NCI-H1105 treated with DMSO at 0.1 percent for 48 hours (cell line): ENCODE data around the gene LRRC3.
A peak's percentile ranks its signal among the peaks of the same experiment; 100 is the strongest.
"Not testable (repeated sequence)": the region's sequence is repeated elsewhere in the genome, so short reads cannot be mapped to it uniquely, and the experiment has no call there.

ENCODE experiments used
- DNase-seq: peaks from one replicate; lab custom pipeline; 2025; lab: John Stamatoyannopoulos, UW

LRRC3 gene

GRCh38 chr21:44497703-44498126 lies 42.4 kb downstream of the LRRC3 start:
- DNase-seq, result peak; percentile 73

GRCh38 chr21:44498280-44499210 lies 43.2 kb downstream of the LRRC3 start:
- DNase-seq, result no peak

DNA sequence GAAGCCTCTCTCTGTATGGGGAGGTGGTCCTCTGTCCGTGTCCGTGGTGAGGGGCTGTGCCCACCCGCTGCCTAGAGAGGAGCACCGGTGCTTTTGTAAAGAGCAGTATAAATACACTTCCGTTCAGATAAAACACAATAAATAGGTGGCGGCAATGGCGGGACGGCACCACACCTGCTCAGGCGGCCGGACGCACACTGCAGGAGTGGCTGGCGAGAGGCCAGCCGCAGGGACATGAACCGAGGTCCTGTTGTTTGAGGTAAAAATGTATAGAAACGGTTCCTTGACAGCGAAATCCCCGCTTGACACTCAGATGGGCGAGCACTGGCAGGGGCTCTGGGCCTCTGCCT lies 43.9 kb downstream of the LRRC3 start:
- no peak for DNase-seq

- DNase-seq, result no peak
These were observed 44.3 kb downstream of the LRRC3 start for GRCh38 chr21:44499631-44500030.

DNA sequence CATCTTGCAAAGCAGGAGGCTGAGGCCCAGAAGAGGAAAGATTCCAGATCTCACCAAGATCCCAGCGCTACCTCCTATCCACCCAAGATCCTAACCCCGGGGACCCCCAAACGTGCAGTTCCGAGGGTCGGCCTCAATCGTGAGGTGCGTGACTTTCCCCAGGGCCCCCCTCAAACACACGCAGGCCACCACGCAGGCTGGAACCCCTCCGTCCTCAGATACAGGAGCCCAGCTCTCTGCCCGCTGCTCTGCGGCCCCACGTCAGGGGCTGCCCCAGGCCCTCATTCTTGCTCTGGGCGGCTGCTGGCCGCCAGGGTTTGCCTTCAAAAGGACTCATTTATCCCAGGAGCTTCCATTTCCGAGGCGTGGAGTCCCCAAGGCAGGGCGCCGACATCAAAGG lies 44.8 kb downstream of the LRRC3 start:
- no peak for DNase-seq

DNA sequence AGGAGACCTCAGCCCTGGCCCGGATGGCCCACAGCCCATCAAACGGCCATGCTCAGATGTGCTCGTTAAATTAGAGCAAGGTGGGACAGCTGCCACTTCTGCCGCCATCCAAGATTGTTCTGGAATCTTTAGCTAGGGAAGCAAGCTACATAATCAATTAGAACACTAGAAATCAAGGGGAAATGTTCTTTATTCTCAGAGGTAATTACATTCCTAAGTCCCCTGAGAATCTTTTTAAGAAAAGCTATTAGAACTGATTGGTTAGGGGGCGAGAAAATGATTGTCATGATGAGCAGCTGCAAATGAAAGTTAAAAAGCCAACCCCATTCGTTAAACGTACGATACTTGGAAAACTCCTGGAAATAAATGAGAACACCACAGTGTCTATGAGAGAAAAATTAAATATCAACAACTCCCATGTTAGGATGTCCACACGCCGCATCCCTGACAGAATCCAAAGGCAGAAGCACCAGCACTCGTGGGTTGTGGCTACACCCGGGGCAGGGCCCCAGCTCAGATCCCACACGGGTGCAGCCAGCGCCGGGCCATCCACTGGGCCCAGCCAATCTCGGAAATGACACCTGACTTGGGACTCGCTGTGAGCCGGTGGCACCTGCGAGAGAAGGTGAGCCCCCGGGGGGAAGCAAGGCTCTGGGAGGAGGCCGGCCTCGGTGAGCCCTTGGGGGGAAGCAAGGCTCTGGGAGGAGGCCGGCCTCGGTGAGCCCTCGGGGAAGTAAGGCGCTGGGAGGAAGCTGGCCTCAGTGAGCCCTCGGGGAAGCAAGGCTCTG lies 47.1 kb downstream of the LRRC3 start:
- no peak for DNase-seq

DNA sequence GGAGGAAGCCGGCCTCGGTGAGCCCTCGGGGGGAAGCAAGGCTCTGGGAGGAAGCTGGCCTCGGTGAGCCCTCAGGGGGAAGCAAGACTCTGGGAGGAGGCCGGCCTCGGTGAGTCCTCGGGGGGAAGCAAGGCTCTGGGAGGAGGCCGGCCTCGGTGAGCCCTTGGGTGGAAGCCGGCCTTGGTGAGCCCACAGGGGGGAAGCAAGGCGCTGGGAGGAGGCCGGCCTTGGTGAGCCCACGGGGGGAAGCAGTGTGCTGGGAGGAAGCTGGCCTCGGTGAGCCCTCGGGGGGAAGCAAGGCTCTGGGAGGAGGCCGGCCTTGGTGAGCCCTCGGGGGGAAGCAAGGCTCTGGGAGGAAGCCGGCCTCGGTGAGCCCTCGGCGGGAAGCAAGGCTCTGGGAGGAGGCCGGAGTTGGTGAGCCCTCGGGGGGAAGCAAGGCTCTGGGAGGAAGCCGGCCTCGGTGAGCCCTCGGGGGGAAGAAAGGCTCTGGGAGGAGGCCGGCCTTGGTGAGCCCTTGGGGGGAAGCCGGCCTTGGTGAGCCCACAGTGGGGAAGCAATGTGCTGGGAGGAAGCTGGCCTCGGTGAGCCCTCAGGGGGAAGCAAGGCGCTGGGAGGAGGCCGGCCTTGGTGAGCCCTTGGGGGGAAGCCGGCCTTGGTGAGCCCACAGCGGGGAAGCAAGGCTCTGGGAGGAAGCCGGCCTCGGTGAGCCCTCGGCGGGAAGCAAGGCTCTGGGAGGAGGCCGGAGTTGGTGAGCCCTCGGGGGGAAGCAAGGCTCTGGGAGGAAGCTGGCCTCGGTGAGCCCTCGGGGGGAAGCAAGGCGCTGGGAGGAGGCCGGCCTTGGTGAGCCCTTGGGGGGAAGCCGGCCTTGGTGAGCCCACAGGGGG lies 47.9 kb downstream of the LRRC3 start:
- not testable (repeated sequence) for DNase-seq

- DNase-seq, result no peak
These were observed 48.6 kb downstream of the LRRC3 start for GRCh38 chr21:44503901-44504399.

DNA sequence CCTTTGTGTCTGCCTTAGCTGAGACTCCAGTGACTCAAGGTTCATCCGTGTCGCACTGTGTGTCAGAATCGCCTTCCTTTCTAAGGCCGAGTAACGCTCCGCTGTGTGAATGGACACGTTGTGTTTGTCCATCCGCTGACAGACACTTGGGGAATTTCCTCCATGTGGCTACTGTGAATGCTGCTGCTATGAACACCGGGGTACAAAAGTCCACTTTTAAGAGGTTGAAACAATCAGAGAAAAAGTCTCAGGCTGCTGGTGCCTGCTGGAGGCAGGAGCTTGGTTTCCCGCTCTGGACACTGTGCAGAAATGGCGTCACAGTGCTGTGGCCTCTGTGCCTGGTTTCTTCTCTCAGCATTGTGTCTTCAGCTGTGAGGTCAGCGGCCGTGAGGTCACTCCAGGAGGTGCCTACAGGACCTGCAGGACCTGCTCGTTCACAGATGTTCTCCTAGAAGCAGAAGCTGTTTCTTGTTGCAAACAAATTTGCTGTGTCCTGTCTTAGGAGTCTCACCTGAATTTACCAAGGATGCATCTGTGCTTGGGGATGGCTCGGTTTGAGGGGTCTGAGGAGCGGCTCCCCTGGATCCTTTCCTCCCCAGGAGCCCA lies 50.5 kb downstream of the LRRC3 start:
- DNase-seq, result no peak

DNA sequence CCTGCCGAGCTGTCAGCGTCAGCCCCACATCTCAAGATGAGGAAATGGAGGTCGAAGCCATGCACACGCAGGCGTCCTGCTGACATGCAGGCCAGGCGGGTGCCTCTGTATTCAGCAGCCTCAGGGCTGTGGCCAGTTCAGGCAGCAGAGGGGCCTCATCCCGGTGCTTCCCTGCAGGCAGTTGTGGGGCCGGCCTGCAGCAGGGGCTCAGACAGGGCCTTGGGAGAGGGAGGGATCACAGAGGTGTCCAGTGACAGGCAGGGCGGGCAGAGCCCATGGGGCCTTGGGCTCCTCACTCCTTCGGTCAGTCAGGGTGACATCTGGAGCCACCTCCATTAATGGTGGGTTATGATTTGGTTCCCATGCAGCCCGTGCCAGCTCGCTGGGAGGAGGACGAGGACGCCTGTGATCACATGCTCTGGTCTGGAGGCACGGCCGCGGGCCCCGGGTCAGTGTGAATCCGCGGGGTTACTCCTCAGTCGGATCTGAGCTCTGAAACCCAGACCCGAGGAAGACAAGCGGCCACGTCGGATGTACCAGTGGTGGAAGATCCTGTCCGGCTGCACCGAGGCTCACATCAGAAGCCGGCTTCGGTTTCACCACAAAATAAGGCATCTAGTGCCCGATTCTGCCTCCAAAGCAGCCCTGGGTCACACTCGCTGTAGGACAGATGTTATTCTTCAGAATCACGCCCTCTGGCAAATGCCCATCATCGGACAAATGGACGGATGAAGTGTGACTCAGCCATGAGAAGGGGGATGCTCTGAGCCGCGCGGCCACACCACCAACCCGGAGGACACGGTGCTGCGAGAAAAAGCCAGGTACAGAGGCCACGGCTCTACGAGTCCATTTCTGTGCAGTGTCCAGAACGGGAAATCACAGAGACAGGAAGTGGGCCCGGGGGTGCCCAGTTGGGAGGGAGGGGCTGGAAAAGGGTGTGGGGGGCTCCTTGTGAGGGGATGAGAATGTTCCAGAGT lies 51.3 kb downstream of the LRRC3 start:
- DNase-seq, result no peak

DNA sequence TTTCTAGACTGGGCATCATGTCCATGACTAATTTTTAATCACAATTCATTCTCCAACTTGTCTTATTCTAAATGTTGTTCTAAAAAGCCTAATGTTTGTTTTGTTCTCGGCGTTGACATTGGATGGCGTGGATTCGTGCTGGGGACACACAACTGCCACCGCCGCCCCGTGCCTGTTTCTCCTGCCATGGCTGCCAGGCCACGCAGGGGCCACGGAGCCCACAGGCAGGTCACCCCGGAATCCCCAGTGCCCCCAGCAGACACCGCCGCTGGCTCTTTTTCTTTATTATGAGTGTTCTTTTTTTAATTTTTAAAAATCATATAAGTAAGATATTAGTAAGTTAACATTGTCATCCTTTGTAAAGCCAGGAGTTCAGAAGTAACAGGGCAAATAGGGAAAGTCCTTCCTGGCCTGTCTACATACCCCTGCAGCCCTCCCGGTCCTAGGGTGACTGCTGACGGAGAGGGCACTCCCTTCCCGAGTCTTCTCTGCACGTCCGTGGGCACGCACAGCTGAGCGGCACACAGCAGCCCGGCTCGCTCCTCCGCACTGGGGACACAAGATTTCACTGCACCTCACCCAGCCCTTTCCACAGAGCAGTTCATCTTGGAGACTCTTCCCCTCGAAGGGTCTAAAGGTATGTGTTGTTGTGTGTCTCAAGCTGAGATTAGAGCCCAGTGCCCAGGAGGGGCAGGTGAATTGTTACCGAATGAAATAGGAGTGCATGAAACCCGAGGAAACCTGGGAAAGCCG lies 52.5 kb downstream of the LRRC3 start:
- DNase-seq, result no peak

- no peak for DNase-seq
These were observed 53.1 kb downstream of the LRRC3 start for GRCh38 chr21:44508426-44508710.

DNA sequence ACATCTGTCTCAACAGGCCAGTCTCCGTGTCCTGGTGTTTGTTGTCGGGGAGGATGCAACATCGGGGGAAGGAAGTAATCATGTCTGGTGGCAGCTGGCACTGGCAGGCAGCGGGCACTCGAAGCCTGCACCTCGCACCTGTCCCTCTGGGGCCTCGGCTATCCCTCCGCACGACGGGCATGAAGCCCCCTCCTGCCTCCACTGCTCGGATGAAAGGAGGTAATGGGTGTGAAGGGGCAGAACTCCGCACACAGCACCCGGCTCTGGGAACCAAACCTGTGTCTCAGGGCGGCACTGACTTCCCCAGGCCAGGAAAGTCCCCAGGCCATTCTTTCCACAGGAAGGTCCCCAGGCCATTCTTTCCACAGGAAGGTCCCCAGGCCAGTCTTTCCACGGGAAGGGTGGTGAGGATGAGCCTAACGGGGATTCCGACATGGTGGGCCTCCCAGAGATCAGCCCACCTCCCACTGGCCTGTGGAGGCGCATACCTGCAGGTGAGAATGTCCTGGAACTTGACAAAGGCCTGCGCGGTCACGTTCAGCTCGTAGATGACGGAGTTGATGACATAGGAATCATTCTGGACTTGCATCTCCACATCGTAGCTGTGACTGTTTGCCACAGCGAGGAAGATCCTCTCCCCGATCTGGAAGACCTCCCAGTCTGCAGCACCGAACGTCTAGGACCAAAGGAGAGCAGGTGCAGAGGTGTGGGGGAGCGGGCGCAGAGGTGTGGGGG lies 53.6 kb downstream of the LRRC3 start:
- no peak for DNase-seq

- peak; percentile 7 for DNase-seq
These were observed 54.2 kb downstream of the LRRC3 start for GRCh38 chr21:44509539-44509938.

GRCh38 chr21:44510109-44510507 lies 54.8 kb downstream of the LRRC3 start:
- no peak for DNase-seq

DNA sequence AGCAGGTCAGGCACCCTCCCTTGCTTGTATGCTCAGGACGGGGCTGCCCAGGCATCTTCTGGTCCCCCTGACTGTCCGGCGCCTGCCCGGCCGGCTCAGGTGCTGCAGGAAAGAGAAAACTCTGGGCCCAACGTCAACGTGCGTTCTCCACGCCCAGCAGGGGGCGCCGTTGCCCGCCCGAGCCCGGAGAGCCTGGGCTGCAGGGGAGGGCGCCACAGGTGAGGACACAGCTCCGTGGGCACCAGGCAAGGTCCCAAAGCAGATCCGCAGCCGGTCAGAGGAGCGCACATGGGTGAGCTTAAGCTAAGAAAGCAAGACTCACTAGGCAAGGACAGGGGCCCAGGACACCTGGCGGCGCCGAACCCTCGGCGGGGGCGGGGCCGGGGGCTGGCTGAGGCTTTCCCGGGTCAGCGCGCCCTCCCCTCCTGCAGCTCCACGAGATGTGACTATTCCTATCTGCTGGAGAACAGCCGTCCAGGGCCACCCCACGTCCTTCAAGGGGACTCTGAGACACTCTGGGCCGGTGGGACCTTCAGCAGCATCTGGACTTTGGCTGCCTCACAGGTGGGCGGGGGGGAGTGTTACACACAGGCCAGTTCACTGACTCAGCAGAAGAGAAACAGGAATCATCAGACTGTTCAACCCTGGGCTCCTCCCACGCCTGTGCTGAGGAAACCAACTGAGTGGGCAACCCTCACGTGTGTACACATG lies 55.4 kb downstream of the LRRC3 start:
- peak; percentile 55 for DNase-seq

GRCh38 chr21:44511219-44511937 lies 56.1 kb downstream of the LRRC3 start:
- no peak for DNase-seq
